ENCODE data around the gene P2RY6.
A peak's percentile ranks its signal among the peaks of the same experiment; 100 is the strongest.

The P2RY6 gene

DNA sequence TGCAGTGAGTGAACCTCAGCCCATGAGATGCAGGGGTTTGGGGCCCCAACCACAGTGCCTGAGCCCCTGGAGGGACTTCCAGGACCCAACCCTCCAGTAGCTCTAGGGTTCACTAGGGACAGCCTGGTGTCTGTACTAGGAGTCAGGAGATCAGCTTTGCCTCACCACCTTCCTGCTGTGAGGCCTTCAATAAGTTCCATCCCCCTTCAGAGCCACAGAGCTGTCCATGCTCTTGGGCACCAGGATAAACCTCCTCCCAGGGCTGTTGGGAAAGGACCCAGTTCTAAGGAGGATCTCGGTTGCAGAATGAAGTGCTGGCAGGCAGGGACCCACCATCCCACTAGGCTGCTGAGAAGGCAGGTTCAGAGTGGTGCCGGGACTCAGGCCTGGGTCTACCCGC is 45.7 kb downstream of the P2RY6 start:
- no peak for DNase-seq (ENCODE audit: low spot score)

DNA sequence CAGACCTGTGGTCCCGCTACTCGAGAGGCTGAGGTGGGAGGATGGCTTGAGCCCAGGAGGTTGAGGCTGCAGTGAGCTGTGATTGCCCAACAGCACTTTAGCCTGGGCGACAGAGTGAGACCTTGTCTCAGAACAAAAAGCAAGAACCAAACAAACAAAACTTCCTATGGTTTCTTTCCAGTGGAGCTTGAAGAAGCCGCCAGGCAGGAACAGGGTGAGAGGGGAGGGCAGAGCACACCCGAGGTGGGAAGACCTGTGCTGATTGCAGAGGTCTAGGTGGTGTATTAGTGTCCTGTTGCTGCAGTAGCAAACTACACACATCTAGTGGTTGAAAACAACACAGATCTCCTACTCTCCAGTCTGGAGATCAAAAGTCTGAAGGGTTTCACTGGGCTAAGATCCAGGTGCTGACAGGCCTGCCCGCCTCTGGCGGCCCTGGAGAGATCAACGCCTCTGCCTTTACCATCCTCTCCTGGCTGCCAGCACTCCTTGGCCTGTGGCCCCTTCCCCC is 46.4 kb downstream of the P2RY6 start:
- DNase-seq (ENCODE audit: low spot score) = no peak

DNA sequence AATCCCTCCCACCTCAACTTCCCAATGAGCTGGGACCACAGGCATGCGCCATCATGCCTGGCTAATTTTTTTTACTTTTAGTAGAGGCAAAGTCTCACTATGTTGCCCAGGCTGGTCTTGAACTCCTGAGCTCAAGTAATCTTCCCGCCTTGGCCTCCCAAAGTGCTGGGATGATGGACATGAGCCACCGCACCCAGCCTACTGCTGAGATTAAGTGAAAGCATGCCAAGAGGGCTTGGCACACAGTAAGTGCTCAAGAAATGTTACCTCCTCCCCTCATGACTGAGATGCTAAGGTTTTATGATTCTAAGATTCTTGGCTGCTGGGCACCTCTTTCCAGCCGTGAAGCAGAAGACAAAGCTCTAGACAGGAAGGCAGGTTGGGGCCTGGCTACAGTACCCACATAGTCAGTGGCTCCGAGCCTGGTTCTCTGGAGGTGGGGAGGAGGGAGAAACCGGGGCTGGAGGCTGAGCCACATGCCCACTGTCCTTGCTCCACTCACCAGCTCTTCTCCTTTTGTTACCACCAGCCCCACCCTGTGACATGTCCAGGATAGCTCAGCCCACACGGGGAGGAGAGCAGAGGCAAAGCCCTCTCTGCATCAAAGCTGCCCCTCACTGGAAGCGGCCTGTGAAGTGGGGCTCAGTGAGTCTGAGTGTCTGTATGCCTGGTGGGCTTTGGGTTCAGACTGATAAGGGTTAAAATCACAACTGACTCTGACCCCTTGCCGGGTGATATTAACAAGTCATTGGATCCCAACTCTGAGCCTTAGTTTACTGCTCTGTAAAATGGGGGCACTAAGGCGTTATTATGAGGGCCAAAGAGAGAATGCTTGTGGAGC is 48.8 kb downstream of the P2RY6 start:
- no peak for DNase-seq (ENCODE audit: low spot score)

DNA sequence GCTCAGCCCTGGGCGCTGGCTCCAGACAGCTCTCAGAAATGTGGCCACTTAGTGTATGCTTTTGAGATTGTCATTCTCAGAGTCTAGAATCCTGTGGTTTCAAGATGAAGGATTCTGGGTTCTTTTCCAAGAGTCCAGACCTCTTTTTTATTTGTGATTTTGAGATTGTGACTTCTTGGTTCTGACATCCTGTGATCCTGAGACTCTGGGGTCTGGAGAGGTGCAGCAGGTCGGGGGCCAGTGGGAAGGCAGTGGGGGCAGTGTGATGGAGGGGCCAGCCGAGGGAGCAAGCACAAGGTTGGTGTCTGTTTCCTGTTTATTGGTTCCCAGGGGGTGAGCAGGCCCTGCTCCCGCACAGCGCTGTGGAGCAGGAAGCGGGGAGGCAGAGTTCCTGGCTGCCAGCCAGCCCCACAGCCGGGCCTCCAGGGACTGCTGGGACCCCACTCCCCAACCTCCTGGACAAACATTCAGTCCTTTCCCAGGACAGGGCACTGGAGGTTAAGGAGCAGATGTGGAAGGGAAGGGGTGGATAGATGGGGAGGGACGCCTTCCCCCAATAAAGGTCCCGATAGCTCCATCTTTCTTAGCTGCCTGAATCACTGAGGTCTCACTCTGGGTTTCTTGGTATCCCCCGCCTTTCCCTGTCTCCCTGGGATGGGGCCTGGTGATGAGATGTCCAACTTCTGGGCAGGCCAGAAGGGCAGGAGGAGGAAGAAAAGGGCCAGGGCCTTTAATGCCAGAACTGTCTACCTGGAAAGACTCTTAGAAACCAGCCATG is 49.7 kb downstream of the P2RY6 start:
- no peak for DNase-seq (ENCODE audit: low spot score)

DNA sequence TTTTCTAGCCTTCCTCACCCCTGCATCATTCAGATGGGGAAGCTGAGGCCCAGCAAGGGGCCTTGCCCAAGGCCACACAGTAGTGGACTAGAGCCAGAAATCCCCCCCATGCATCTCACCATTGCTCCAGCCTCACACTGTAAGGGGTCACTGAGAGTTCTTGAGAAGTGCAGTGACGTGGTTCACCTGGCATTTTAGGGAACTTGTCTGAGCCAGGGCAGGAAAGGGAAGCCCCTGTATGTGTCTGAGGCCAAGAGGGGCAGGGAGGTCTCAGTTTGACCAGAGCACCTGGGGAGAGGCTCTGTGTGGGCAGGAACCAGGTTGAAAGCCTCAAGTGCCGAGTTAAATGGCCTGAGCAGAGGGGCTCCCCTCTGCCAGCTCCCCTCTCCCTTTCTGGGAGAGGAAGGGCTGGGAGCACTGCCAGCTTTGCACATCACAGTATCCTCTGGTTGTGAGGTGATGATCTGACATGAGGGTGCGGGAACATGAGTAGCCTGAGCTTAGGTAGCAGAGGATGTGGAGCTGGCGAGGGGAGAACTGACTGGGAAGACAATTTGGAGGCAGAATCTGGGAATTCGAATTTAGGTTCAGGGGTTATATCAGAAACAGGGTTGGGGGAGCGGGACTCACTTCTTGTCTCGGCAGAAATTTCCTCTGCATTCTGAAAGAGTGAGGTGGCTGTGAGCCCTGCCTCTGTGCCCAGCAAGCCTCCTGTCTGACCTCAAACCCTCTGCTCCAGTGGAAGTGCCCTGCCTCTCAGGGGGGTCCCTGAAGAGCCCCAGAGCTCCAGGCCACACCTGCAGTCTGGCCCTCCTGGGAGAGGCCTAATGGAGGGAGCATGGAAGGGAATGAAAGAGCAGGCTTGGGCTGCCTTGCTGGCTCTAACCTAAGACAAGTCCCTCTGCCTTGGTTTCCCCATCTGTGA is 50.5 kb downstream of the P2RY6 start:
- DNase-seq (ENCODE audit: low spot score) = no peak

DNA sequence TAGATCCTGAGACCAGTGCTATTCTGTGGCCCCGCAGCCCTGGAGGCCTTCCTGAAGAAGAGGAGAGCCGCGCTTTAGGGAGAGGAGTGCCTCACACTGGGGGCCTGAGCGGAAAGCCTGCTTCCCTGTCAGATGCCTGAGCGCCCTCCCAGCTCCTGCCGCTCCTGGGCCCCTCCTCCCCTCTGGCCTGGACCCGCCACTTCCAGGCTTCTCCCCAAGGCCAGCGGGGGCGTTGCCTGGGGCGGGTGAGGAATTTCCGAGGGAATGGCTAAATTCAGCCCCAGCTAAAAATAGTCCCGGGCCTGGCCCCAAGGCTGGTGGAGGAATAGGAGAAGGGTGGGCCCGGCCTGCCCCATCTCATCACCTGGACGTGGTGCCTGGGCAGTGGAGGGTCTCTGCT is 51.3 kb downstream of the P2RY6 start:
- DNase-seq (ENCODE audit: low spot score) = no peak

DNA sequence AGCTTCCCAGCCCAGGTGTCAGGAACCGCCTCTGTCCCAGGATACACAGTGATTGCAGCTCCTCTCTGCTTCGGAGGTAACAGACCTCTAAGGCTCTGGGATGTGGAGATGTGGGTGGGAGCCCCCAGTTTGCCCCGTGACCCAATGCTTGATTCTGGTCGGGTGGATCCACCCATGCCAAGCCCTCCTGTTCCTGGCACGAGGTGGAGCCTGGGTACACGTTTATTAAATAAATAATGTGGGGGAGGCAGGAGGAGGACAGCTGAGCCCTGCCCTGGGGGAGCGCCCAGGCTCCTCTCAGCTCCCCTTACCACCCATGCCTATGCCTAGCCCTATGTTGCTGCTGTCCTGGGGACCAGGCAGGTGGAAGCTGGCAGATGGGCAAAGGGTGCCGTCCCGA is 52.0 kb downstream of the P2RY6 start:
- no peak for DNase-seq (ENCODE audit: low spot score)

DNA sequence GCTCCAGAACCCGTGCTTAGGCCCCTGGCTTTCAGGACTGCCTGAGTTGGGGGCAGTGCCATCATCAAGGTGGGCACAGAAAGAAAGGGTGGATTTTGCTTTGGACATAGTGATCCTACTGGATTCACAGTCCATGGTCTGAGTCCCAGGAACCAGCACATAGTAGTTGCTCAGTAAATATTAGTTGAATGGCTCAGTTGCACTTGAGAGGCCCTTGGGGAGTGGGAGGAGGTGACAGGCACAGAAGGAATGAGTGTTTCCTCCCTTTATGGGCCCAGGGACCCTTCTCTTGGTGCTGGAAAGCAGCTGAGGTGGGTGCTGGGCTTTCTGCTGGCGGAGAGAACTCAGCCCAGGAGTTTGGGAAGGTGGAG is 52.5 kb downstream of the P2RY6 start:
- no peak for DNase-seq (ENCODE audit: low spot score)

DNA sequence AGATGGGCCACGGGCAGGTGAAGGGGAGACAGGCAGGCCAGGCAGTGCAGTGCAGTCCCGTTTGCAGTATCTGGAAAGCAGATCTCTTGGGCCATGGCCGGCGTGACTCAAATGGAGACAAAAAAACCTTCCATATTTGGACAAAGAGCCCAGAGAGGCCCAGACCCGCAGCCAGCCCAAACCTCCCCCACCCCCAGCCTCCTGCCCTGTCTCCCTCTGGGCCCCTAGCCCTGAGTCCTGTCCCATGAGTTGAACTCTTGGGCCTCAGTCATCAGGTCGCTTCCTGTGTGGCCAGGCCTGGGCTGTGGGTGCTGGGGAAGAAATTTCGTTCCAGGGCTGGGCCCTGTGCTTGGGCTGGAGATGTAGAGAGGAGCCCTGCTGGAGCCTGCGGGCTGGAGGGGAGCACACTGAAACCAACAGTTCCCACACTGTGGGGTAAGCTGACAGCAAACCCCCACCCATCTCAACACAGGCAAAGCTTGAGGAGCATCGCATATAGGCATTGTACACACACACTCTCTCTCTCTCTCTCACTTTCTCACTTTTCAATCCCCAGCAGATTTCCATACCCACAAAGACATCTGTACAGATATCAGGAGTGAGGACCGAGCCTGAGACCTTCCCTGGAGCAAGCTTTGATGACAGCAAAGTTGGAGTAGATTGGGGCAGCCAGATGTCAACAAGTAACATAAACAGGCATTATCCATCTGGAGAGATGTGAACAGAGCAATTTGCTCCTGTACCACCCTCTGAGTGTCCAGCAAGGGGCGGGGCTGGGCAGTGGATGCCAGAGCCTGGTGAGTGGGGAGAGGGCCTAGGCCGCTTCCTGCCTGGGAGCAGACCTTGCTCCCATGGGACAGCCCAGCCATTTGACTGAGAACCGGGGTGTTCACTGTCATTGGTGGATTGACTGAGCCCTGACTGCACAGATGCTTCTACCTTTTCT is 53.2 kb downstream of the P2RY6 start:
- DNase-seq (ENCODE audit: low spot score) = no peak

DNA sequence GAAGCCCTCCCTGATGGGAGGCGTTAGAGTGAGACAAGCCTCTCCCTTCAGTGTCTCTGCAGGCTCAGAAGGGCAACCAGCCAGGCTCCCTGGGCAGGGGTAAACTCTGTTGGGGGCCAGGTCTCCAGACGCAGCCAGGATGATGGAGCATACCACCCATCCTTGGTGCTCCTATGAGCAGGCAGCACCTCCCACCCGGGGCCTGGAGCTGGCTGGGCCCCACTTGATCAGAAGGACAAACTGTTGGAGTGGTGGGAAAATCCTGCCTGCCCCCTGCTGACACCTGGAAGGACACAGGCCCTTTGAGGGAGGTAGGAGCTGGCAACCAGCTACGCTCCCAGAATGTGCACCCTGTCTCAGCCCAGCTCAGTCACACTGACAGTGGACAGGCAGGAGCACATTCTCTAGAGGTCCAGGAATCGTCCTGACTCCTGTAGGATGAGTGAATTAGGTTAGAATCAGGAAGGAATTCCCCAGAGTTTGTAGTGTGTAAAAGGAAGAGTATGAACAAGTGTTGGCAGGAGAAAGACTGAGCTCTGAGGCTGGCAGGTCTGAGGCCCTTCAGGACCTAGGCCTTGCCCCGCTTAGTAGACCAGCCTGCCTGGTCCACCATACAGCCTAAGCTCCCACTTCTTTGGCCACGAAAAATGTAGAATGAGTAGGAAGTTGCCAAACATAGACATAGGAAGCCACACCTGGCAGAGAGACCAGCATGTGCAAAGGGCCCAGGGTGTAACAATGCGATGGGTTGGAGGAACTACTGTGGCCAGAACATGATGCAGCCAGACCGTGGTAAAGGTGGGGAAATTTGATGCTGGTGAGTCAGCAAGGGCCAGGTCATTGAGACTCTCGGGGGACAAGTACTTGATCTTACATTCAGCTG is 55.0 kb downstream of the P2RY6 start:
- no peak for DNase-seq (ENCODE audit: low spot score)

DNA sequence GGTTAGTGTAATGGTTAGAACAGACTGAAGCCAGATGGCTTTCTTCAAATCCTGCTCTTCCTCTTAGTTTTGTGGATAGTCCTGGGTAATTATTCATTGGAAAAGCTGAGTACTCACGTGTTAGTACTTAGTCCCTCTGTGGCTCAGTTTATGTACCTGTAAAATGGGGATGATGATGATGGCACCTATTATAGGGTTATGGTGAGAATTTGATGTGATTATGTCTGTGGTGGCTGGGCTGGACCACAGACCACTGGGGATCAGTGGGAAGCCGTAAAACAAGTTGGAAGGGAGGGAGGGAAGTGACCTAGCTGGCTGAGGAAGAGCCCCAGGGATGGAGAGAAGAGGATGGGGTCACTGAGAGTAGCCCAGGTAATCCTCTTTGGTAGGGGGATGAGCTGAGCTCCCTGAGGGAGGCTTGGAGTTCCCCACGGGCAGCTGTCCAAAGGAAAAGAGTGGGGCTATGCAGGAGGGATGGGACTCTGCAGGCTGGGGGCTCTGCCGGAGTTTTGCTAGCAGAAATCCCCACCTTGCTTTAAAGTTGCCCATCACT is 55.8 kb downstream of the P2RY6 start:
- DNase-seq (ENCODE audit: low spot score) = no peak

DNA sequence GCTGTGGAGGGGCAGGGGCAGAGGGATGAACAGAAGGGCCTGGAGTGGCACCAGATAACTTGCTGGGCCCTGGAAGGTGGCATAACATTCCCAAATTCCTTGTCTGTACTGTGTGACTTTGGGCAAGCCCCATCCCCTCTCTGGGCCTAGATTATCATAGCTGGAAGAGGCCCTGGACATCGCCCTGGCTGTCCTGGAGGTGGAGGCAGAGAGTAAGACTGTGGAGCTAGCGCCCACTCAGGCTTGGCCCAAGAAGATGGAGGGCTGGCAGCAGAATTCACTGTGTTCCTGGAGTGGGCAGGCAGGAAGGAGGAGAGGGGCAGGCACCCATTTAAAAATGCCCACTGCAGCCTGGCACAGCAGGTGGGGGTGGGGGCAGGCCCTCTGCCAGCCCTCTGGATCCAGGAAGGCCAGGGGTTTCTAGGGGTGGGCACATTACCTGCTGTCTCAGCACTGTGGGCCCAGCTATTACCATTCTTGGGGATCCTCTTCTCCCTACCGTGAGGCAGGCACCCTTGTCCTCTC is 58.5 kb downstream of the P2RY6 start:
- peak; percentile 56 for DNase-seq (ENCODE audit: low spot score)

DNA sequence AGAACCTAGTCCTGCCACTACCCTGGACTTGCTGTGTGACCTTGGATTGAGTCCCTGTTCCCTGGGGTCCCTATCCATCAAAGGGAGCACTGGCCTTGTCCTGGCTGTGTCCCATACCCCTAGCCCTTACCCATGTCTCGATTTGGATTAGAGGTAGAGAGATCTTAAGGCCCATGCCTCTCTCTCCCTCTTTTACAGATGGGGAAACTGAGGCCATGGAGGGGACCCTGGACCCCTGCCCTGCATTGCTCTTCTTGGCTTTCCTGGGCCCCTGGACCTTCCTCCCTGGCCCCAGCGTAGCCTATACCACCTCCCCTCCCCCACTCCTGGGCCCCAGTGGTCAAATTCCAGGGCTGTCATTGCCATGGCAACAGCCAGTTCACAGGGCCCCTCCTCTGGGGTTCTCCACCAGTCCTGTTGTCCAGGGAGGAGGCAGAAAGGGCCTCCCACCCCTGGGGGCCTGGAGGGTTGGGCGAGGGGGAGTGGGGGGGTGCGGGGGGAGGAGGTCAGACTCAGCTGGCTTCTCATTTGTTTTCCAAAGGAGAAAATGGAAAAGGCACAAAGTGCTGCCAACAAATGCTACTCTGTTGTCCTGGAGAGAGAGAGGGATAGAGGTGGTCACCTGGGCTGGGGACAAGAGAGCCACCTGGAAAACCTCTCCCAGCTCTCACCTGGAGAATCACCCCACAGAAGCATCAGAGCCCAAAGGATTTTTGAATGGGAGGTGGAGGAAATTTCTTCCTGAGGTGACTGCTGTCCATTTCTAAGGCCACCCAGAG is 59.2 kb downstream of the P2RY6 start:
- peak; percentile 69 for DNase-seq (ENCODE audit: low spot score)

DNA sequence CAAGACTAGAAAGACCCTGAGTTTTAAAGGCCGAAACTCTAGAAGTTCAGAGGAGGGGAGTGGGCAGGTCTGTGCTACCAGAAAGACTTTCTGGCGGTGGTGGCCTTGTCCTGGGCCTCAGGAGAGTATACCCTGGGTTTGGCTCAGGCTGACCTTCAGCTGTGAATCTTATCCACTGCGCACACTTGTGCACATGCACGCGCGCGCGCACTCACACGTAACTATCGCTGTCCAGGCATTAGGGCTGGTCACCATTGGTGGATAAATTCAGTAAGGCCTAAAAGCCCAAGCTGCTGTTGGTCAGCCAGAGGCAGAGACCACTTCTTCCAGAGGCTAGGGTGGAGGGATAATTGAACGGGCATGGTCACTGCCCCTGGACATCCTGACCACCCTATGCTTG is 61.0 kb downstream of the P2RY6 start:
- DNase-seq (ENCODE audit: low spot score) = no peak

DNA sequence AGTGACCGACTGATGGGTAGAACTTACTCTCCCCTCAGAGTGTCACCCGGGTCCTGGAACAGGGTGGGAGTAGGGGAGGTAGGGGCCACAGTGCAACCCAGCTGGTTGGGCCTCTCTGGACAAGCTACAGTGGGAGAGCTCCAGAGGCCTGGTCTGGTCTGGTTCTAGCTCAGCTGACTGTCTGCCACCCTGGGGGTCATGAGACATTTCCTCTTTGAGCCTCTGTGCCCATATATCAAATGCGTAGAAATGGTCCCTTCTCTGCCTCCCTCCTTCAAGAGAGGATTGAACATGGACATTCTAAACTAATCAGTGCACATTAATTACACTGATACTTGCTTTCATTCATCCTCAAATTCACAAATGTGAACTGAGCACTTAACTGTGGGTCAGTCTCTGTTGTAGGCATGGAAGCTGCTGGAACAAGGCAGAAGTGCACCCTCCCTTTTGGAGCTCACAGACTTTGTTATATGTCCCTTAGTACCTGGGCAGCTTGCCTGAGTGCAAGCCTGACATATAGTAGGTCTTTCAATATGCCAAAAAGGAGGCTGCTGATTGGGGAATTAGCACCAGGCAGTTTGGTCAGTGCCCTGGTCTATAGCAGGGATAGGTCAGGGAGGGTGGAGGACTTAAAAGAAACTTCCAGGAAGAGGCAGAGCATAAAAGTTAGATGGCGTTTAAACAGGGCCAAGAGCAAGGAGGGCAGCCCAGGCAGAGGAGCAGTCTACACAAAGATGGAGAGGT is 61.7 kb downstream of the P2RY6 start:
- peak; percentile 31 for DNase-seq (ENCODE audit: low spot score)

DNA sequence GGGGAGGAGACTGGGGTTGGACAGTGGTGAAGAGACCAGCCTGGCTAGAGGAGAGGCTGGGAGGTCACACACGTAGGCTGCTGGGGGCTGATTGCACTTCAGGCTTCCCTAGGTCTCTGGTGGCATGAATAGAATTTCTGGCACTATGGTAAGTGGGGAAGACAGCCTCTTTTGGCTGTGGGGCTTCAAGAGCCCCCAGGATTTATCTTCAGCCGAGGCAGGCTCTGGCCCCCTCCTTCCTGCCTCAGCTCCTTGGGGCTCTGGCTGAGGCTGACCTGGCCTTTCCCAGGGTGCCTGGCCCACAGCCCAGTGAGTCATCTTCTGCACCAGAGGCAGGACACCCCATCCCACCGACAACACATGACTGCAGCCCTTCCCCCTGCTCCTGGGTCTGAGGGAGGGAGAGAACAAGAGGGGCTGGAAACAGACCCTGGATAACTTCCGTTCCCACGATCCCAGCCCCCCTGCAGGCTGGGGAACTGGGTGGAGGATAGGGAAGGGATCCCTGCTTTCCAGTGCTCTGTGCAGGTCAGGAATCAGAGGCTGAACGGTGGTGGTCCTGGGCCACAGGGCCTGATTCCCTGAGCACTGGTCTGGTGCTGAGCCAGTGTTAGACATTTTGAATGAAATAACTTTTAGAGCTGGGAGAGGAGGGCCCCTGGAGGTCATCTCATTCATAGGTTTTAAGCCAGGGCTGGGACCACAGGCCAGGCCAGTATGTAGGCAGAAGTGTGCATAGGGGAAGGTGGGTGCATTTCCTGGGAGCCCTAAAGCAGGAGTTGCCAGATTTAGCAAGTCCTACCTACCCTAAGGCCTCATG is 62.5 kb downstream of the P2RY6 start:
- peak; percentile 65 for DNase-seq (ENCODE audit: low spot score)

Measured in cerebellar cortex (tissue), 1 donor.